H1 (cell line): ENCODE data around the gene MXI1. TPM values are rescaled to one million over a fixed set of nuclear protein-coding genes. Genes with fewer than 3 reads are reported as not detected.

ENCODE experiments used
- CTCF ChIA-PET: fragments of 300-600 bp; sonication (Branson Sonifier 250); formaldehyde crosslinking; loops from one replicate; lab custom pipeline; 2021; ENCODE audit not compliant: partially characterized antibody; lab: Charles Lee
- POLR2A ChIA-PET: fragments of 300-600 bp; sonication (Branson Sonifier 250); formaldehyde crosslinking; loops from one replicate; lab custom pipeline; 2021; ENCODE audit warnings: inconsistent platforms; ENCODE audit not compliant: partially characterized antibody; lab: Charles Lee
- DNase-seq, 2 experiments: peaks; one replicate each; pipeline versions ENCODE4 v3.0.0 to v3.0.0-alpha.2; 2010 to 2022; ENCODE audit warnings: low spot score in 2 of 2, low read depth in 1 of 2, mixed read lengths in 1 of 2
- FAIRE-seq: peaks from 2 replicates; lab custom pipeline; 2011; peaks lifted over from hg19 to GRCh38; lab: Jason Lieb, UNC
- H2AFZ ChIP-seq: 2 replicates; pipeline ENCODE4 v1.8.1; 2012; ENCODE audit warnings: low read length, inconsistent platforms
- H2AK5ac ChIP-seq: 2 replicates; pipeline ENCODE4 v1.6.1; 2013; ENCODE audit warnings: low read depth, low read length
- H2BK120ac ChIP-seq: replicated peaks from 2 replicates; pipeline ENCODE3; 2013; ENCODE audit warnings: low read depth, low read length, inconsistent platforms
- H2BK12ac ChIP-seq: 2 replicates; pipeline ENCODE4 v1.6.1; 2013; ENCODE audit warnings: low read depth, low read length
- H2BK15ac ChIP-seq: 2 replicates; pipeline ENCODE4 v1.6.1; 2013; ENCODE audit warnings: low read length
- H2BK20ac ChIP-seq: 2 replicates; pipeline ENCODE4 v1.6.1; 2013; ENCODE audit warnings: low read length
- H2BK5ac ChIP-seq: 2 replicates; pipeline ENCODE4 v1.6.1; 2013; ENCODE audit warnings: low read depth, low read length
- H3K14ac ChIP-seq: 2 replicates; pipeline ENCODE4 v1.6.1; 2013; ENCODE audit warnings: inconsistent platforms; ENCODE audit not compliant: insufficient read length
- H3K18ac ChIP-seq: 2 replicates; pipeline ENCODE4 v1.6.1; 2013; ENCODE audit warnings: low read length; ENCODE audit errors: extremely low read depth
- H3K23ac ChIP-seq: 2 replicates; pipeline ENCODE4 v1.6.1; 2013; ENCODE audit warnings: inconsistent platforms; ENCODE audit not compliant: insufficient read length
- H3K23me2 ChIP-seq: 2 replicates; pipeline ENCODE4 v1.6.1; 2013; ENCODE audit warnings: low read depth, low read length
- H3K27ac ChIP-seq: 2 replicates; pipeline ENCODE4 v1.6.1; 2011; ENCODE audit warnings: low read depth, low read length, inconsistent platforms
- H3K27me3 ChIP-seq, 4 experiments: replicated peaks in 1 of 4; 1 replicate in 1 of 4; 2 replicates in 3 of 4; pipeline versions ENCODE4 v1.6.1 to v1.8.1; 2011 to 2013; ENCODE audit warnings: low read length in 3 of 4, mild to moderate bottlenecking in 3 of 4, inconsistent platforms in 2 of 4, mixed read lengths in 2 of 4, moderate library complexity in 1 of 4; ENCODE audit not compliant: control insufficient read depth in 3 of 4, insufficient read depth in 3 of 4; ENCODE audit errors: extremely low read depth in 1 of 4
- H3K36me3 ChIP-seq, 4 experiments: 2 replicates each; pipeline versions ENCODE4 v1.6.1 to v1.8.1; 2011 to 2013; ENCODE audit warnings: mild to moderate bottlenecking in 4 of 4, low read length in 3 of 4, moderate library complexity in 2 of 4, control low read depth in 1 of 4, inconsistent platforms in 1 of 4; ENCODE audit not compliant: insufficient read depth in 4 of 4, control insufficient read depth in 2 of 4
- H3K4ac ChIP-seq: replicated peaks from 2 replicates; pipeline ENCODE3; 2013; ENCODE audit warnings: low read length, low read depth, mixed read lengths, inconsistent platforms; ENCODE audit not compliant: insufficient read length
- H3K4me1 ChIP-seq, 4 experiments: replicated peaks in 1 of 4; 1 replicate in 1 of 4; 2 replicates in 3 of 4; pipeline versions ENCODE4 v1.6.1 to v1.8.1; 2011 to 2013; ENCODE audit warnings: low read length in 3 of 4, inconsistent platforms in 2 of 4, mixed read lengths in 1 of 4; ENCODE audit not compliant: insufficient read depth in 4 of 4, control insufficient read depth in 3 of 4
- H3K4me2 ChIP-seq, 2 experiments: 2 replicates each; pipeline versions ENCODE4 v1.6.1 to v1.8.1; 2011 to 2013; ENCODE audit warnings: low read depth in 2 of 2, low read length in 2 of 2, control low read depth in 1 of 2, inconsistent platforms in 1 of 2, mild to moderate bottlenecking in 1 of 2; ENCODE audit not compliant: insufficient read depth in 1 of 2
- H3K4me3 ChIP-seq, 4 experiments: fragments of 200-600, 300-600 bp in 1 of 4; sonication (generic), shearing (Covaris generic), sonication (Bioruptor Twin) in 1 of 4; 2 replicates each; pipeline versions ENCODE4 v1.5.1 to v1.8.1; 2011 to 2016; ENCODE audit warnings: low read length in 4 of 4, low read depth in 3 of 4, control low read depth in 2 of 4, inconsistent platforms in 2 of 4, mild to moderate bottlenecking in 2 of 4, mixed read lengths in 1 of 4, moderate library complexity in 1 of 4; ENCODE audit not compliant: insufficient read depth in 2 of 4; ENCODE audit errors: extremely low read depth in 1 of 4
- H3K56ac ChIP-seq: replicated peaks from 2 replicates; pipeline ENCODE3; 2013; ENCODE audit warnings: low read depth, mild to moderate bottlenecking, mixed read lengths, low read length, inconsistent platforms; ENCODE audit not compliant: insufficient read length
- H3K79me1 ChIP-seq: 2 replicates; pipeline ENCODE4 v1.6.1; 2013; ENCODE audit warnings: low read depth, low read length, control low read depth
- H3K79me2 ChIP-seq, 2 experiments: 2 replicates each; pipeline versions ENCODE4 v1.6.1 to v1.8.1; 2012 to 2013; ENCODE audit warnings: low read length in 2 of 2, mild to moderate bottlenecking in 2 of 2, inconsistent platforms in 1 of 2; ENCODE audit not compliant: insufficient read depth in 2 of 2, control insufficient read depth in 1 of 2
- H3K9ac ChIP-seq, 4 experiments: replicated peaks in 1 of 4; 1 replicate in 1 of 4; 2 replicates in 3 of 4; pipeline versions ENCODE4 v1.6.1 to v1.8.1; 2011 to 2013; ENCODE audit warnings: low read depth in 3 of 4, low read length in 3 of 4, control low read depth in 2 of 4, mild to moderate bottlenecking in 2 of 4, moderate library complexity in 2 of 4, inconsistent platforms in 1 of 4; ENCODE audit errors: extremely low read depth in 1 of 4
- H3K9me3 ChIP-seq, 2 experiments: 2 replicates each; pipeline versions ENCODE4 v1.6.1 to v1.8.1; 2012 to 2013; ENCODE audit warnings: mild to moderate bottlenecking in 2 of 2, moderate library complexity in 2 of 2, control low read depth in 1 of 2, inconsistent platforms in 1 of 2, low read depth in 1 of 2, low read length in 1 of 2, mixed read lengths in 1 of 2; ENCODE audit not compliant: insufficient read depth in 2 of 2
- H4K20me1 ChIP-seq, 2 experiments: replicated peaks in 1 of 2; 2 replicates each; pipeline versions ENCODE3 to v1.8.1; 2011 to 2013; ENCODE audit warnings: inconsistent platforms in 2 of 2, low read length in 2 of 2, mild to moderate bottlenecking in 1 of 2; ENCODE audit not compliant: insufficient read depth in 2 of 2, control insufficient read depth in 1 of 2
- H4K5ac ChIP-seq: 2 replicates; pipeline ENCODE4 v1.6.1; 2013; ENCODE audit warnings: low read length, low read depth, mixed read lengths, inconsistent platforms; ENCODE audit not compliant: insufficient read length
- H4K8ac ChIP-seq: 2 replicates; pipeline ENCODE4 v1.8.0; 2013; ENCODE audit warnings: mild to moderate bottlenecking, moderate library complexity, low read length, inconsistent platforms; ENCODE audit not compliant: insufficient read depth; ENCODE audit errors: extremely low read depth
- H4K91ac ChIP-seq: replicated peaks from 2 replicates; pipeline ENCODE3; 2013; ENCODE audit warnings: low read length, mixed read lengths, inconsistent platforms; ENCODE audit not compliant: insufficient read length
- WGBS, 2 experiments: shearing (Covaris generic) in 1 of 2; methylation state at CpG; one replicate each; pipeline versions ENCODE4 v1.1.6 to v1.1.7; 2013 to 2015; ENCODE audit warnings: low lambda C conversion rate in 2 of 2, mixed read lengths in 2 of 2, inconsistent platforms in 1 of 2, low coverage in 1 of 2, missing lambda C conversion rate in 1 of 2; ENCODE audit not compliant: insufficient replicate concordance in 2 of 2, insufficient coverage in 1 of 2, insufficient read length in 1 of 2; ENCODE audit errors: extremely low coverage in 1 of 2, missing lambda C conversion rate in 1 of 2; 5-methylcytosine and 5-hydroxymethylcytosine counted together
- polyA plus RNA-seq, 7 experiments: library from polyadenylated mRNA; depleted of rRNA in 3 of 7; stranded (reverse) in 5 of 7; unstranded in 2 of 7; fragments of >200 nt in 5 of 7; fragments of 200-250 nt in 2 of 7; gene quantifications; 1 replicate in 5 of 7; 2 replicates in 1 of 7; 4 replicates in 1 of 7; pipeline versions ENCODE4 v1.2.1 to v1.2.3, GENCODE V29; 2011 to 2013; ENCODE audit warnings: missing spikeins in 2 of 7, mixed read lengths in 2 of 7
- total RNA-seq: library from RNA; stranded (reverse); fragmentation: NEBNext Ultra II Directional; extraction: Animal tissue kit (Norgen Biotek cat#: 25700); gene quantifications from 2 replicates; pipeline ENCODE4 v1.2.1, GENCODE V29; 2021

MXI1 gene
- total and polyA plus RNA-seq, 2 of the 8 experiments (the other 6 are each of a cell fraction or from before 2014, with no cell fraction given), result 5.7 to 8.8 TPM

DNA sequence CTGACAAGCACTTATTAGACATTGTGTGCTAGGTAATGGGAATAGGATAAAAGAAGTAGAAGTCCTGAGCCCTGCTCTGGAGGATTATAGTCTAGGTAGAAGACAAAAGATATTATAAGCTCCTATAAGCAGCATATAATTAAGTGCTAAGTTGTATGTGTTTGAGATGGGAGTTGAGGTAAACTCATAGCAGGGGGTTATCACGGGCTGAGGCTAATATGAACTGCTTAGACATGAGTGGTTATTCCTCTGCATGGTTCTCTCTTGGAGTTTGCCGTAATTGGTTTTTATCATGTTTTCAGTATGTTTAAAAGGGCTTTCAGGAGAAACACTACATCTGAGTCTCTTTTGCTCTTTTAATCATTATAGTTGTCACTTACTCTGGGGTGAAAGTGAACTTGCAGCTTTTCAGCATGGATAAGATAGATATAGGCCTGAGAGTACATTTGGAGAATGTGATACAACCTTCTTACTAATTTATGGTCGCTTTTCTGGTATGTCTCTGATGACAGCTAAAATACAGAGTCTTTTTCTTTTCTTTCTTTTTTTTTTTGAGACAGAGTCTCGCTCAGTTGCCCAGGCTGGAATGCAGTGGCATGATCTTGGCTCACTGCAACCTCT lies 58.3 kb downstream of the MXI1 start:
- no peak overlapping the region for H2BK20ac ChIP-seq
- no peak overlapping the region for H4K5ac ChIP-seq
- no peak overlapping the region for H3K27ac ChIP-seq
- no peak overlapping the region for H4K8ac ChIP-seq
- no peak overlapping the region for H2BK5ac ChIP-seq
- no peaks in the 10 kb centered on the region for H3K4me1 ChIP-seq
- H3K23me2 ChIP-seq, result no peaks in the 10 kb centered on the region
- H3K4me2 ChIP-seq, result no peak overlapping the region
- no peak overlapping the region for H4K91ac ChIP-seq
- WGBS, 2 experiments, result 99% methylated on average over 4 of the region's 4 CpGs; no CpG with 5 or more reads in 1 of the 2 experiments
- no peak overlapping the region for H3K23ac ChIP-seq
- no peak overlapping the region for H3K4me3 ChIP-seq
- H4K20me1 ChIP-seq, result no peaks in the 10 kb centered on the region
- no peaks in the 10 kb centered on the region for H3K36me3 ChIP-seq
- no peaks in the 10 kb centered on the region for H3K79me1 ChIP-seq
- DNase-seq (no peak), FAIRE-seq (no peak)
- H3K56ac ChIP-seq, result no peak overlapping the region
- H2BK12ac ChIP-seq, result no peak overlapping the region
- H3K79me2 ChIP-seq, result no peaks in the 10 kb centered on the region
- H2AK5ac ChIP-seq, result no peak overlapping the region
- POLR2A ChIA-PET, result no interaction called here
- no peaks in the 10 kb centered on the region for H3K27me3 ChIP-seq
- H3K4ac ChIP-seq, result no peak overlapping the region
- no peak overlapping the region for H2BK15ac ChIP-seq
- H3K9me3 ChIP-seq, result no peaks in the 10 kb centered on the region
- H2BK120ac ChIP-seq, result no peak overlapping the region
- H2AFZ ChIP-seq, result no peak overlapping the region
- H3K14ac ChIP-seq, result no peak overlapping the region
- H3K9ac ChIP-seq, result no peak overlapping the region
- H3K18ac ChIP-seq, result no peak overlapping the region
- CTCF ChIA-PET, result interaction anchor here (0.8 to 1.1 kb wide), 2 partner anchors 13 to 37 kb away, joined by 3 read pairs; no protein-coding TSS in a partner anchor
